Measurements from ENCODE around the gene FUT3. TPM values are rescaled to one million over a fixed set of nuclear protein-coding genes. Genes with fewer than 3 reads are reported as not detected.

The FUT3 gene
- total RNA-seq, 1 experiment from 2014 or later, result 0.34 TPM

DNA sequence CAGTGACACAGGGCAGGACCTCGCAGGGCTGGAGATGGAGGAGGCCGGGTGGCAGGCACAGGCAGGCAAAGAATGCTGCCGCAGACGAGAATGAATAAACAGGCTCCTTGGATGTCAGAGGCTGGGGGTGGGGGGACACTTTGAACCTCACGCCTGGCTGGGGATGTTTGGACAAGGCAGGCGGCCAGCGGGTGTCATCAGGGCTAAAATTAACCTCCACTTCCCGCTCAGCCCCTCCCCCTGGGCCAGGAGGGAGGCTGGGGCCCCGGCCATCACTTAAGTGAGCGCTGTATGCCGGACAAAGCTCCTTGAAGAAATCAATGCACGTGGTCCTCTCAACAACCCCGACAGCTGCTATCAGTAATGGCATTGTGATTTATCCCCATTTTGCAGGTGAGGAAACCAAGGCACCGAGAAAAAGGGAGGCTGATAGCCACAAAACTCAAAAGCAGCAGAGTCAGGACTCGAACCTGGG lies 29.4 kb upstream of the FUT3 start:
- no peak for TF ChIP-seq CTCF (IDR thresholded peaks at IDR 0.05; ENCODE audit: insufficient read depth in 1 of 2, low read depth in 1 of 2, low read length in 1 of 2, severe bottlenecking in 1 of 2, unreplicated experiment in 1 of 2)
- no peak overlapping the region for H3K27ac Mint-ChIP-seq (ENCODE audit: unreplicated experiment)

DNA sequence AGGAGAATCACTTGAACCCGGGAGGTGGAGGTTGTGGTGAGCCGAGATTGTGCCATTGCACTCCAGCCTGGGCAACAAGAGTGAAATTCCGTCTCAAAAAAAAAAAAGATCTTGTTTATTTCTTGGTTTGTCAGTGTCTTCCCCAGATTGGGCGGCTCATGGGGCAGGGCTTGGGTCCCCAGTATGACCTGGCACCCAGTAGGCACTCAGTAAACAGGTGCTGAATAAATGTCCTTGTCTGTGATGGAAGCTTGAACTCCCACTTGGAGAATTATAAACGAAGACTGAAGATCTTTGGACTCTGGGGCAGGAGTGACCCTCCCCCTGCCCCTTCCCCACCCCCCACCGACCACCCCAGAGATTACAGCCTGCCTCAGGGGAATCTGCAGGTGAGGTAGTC lies 28.9 kb upstream of the FUT3 start:
- Histone ChIP-seq H3K27me3 (replicated peaks; ENCODE audit: control insufficient read depth, insufficient read depth, low read length) (no peaks in the 10 kb centered on the region), H3K4me1 (peaks cover 46% of the 10 kb centered on the region), H3K36me3 (ENCODE audit: control insufficient read depth, insufficient read depth, low read length) (no peaks in the 10 kb centered on the region), H3K9me3 (no peaks in the 10 kb centered on the region), H3K4me3 (ENCODE audit: low read depth, low read length) (no peak overlapping the region)
- intact Hi-C loops (cut with micrococcal nuclease; ENCODE audit: unreplicated experiment), result no loop called here
- DNase-seq, result no peak
- no TSS peak for BruUV-seq (replicated peaks)
- H3K4me1 Mint-ChIP-seq (ENCODE audit: low read depth, unreplicated experiment), result no peaks in the 10 kb centered on the region
- H3K36me3 Mint-ChIP-seq (ENCODE audit: insufficient read depth, unreplicated experiment), result no peaks in the 10 kb centered on the region
- POLR2A ChIA-PET, result interaction anchor here (0.8 to 1.0 kb wide), 2 partner anchors 24 to 52 kb away, joined by 4 to 10 read pairs; partner anchors contain the start of gene VMAC
- H3K27ac Mint-ChIP-seq (ENCODE audit: unreplicated experiment), result peak overlapping the region; percentile 29
- peak overlapping the region; percentile 37 for H3K4me3 Mint-ChIP-seq (ENCODE audit: unreplicated experiment)
- no peak for TF ChIP-seq CTCF (IDR thresholded peaks at IDR 0.05; ENCODE audit: insufficient read depth in 1 of 2, low read depth in 1 of 2, low read length in 1 of 2, severe bottlenecking in 1 of 2, unreplicated experiment in 1 of 2)
- H3K9me3 Mint-ChIP-seq (ENCODE audit: unreplicated experiment), result no peaks in the 10 kb centered on the region
- no peaks in the 10 kb centered on the region for H3K27me3 Mint-ChIP-seq (ENCODE audit: insufficient read depth, unreplicated experiment)
- CTCF ChIA-PET, result interaction anchor here (0.6 kb wide), 2 partner anchors 19 to 654 kb away, joined by 4 read pairs; no protein-coding TSS in a partner anchor

More for the DNA sequence above, 29.4 kb upstream of the FUT3 start:
- BruUV-seq (replicated peaks), result no TSS peak
- Mint-ChIP-seq H3K4me1 (ENCODE audit: low read depth, unreplicated experiment) (no peaks in the 10 kb centered on the region), H3K9me3 (ENCODE audit: unreplicated experiment) (no peaks in the 10 kb centered on the region), H3K27me3 (ENCODE audit: insufficient read depth, unreplicated experiment) (no peaks in the 10 kb centered on the region), H3K4me3 (ENCODE audit: unreplicated experiment) (peak overlapping the region; percentile 37), H3K36me3 (ENCODE audit: insufficient read depth, unreplicated experiment) (no peaks in the 10 kb centered on the region)
- Histone ChIP-seq H3K4me1 (peaks cover 41% of the 10 kb centered on the region), H3K27me3 (replicated peaks; ENCODE audit: control insufficient read depth, insufficient read depth, low read length) (no peaks in the 10 kb centered on the region), H3K4me3 (ENCODE audit: low read depth, low read length) (no peak overlapping the region), H3K36me3 (ENCODE audit: control insufficient read depth, insufficient read depth, low read length) (no peaks in the 10 kb centered on the region), H3K9me3 (no peaks in the 10 kb centered on the region)
- POLR2A ChIA-PET, result interaction anchor here (0.8 to 1.0 kb wide), 2 partner anchors 24 to 52 kb away, joined by 4 to 10 read pairs; partner anchors contain the start of gene VMAC
- DNase-seq, result peak; percentile 84 to 93
- CTCF ChIA-PET, result interaction anchor here (0.6 kb wide), 1 partner anchor 19 kb away, joined by 4 read pairs; no protein-coding TSS in a partner anchor
- intact Hi-C loops (cut with micrococcal nuclease; ENCODE audit: unreplicated experiment), result no loop called here

DNA sequence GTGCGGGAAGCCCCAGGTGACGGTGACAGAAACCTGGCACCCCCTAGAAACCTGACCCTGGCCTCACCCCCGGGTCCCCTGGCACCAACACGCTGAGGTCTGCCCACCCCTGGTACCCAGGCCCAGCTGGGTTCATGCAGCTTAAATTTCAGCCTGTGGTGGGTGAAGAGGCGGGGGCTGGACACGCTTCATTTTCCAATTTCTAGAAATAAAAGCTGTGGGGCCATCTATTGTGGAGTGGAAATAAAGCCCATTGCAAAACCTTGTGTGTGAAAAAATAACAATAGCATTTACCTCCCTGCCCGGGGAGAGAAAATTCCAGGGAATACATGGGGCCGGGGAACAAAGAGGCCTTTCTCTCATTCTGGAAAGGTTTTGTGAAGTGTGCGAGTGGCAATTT lies 26.6 kb upstream of the FUT3 start:
- no peaks in the 10 kb centered on the region for H3K36me3 ChIP-seq (ENCODE audit: control insufficient read depth, insufficient read depth, low read length)
- intact Hi-C loops (cut with micrococcal nuclease; ENCODE audit: unreplicated experiment), result no loop called here
- no peaks in the 10 kb centered on the region for H3K9me3 ChIP-seq
- CTCF ChIA-PET, result no interaction called here
- no peaks in the 10 kb centered on the region for H3K27me3 Mint-ChIP-seq (ENCODE audit: insufficient read depth, unreplicated experiment)
- H3K27me3 ChIP-seq (replicated peaks; ENCODE audit: control insufficient read depth, insufficient read depth, low read length), result no peaks in the 10 kb centered on the region
- no peaks in the 10 kb centered on the region for H3K36me3 Mint-ChIP-seq (ENCODE audit: insufficient read depth, unreplicated experiment)
- no peak overlapping the region for H3K4me3 Mint-ChIP-seq (ENCODE audit: unreplicated experiment)
- POLR2A ChIA-PET, result no interaction called here
- peaks cover 50% of the 10 kb centered on the region for H3K4me1 ChIP-seq
- no peak overlapping the region for H3K4me3 ChIP-seq (ENCODE audit: low read depth, low read length)
- no peak for DNase-seq
- no peaks in the 10 kb centered on the region for H3K9me3 Mint-ChIP-seq (ENCODE audit: unreplicated experiment)
- H3K4me1 Mint-ChIP-seq (ENCODE audit: low read depth, unreplicated experiment), result no peaks in the 10 kb centered on the region
- TF ChIP-seq CTCF (IDR thresholded peaks at IDR 0.05; ENCODE audit: insufficient read depth in 1 of 2, low read depth in 1 of 2, low read length in 1 of 2, severe bottlenecking in 1 of 2, unreplicated experiment in 1 of 2), result no peak
- no peak overlapping the region for H3K27ac Mint-ChIP-seq (ENCODE audit: unreplicated experiment)
- BruUV-seq (replicated peaks), result no TSS peak

Measured in Caco-2 (cell line).